SJSA1 (cell line): Measurements from ENCODE around the gene NT5C1B. TPM values are rescaled to one million over a fixed set of nuclear protein-coding genes. Genes with fewer than 3 reads are reported as not detected.

ENCODE experiments used
- DNase-seq, 2 experiments: peaks; one replicate each; pipeline ENCODE4 v3.0.0-alpha.2; 2015 to 2020; ENCODE audit warnings: low spot score in 2 of 2, low read depth in 1 of 2
- H3K27ac ChIP-seq: fragments of 250-450 bp; sonication (Bioruptor Pico); 2 replicates; pipeline ENCODE4 v1.5.1; 2020; ENCODE audit warnings: mild to moderate bottlenecking, moderate library complexity
- H3K27me3 ChIP-seq: fragments of 250-450 bp; sonication (Bioruptor Pico); replicated peaks from 2 replicates; pipeline ENCODE4 v1.5.1; 2020; ENCODE audit warnings: mild to moderate bottlenecking, moderate library complexity
- H3K36me3 ChIP-seq: fragments of 250-450 bp; sonication (Bioruptor Pico); 2 replicates; pipeline ENCODE4 v1.5.1; 2020; ENCODE audit warnings: mild to moderate bottlenecking
- H3K4me1 ChIP-seq: fragments of 250-450 bp; sonication (Bioruptor Pico); replicated peaks from 2 replicates; pipeline ENCODE4 v1.6.1; 2021; ENCODE audit warnings: mild to moderate bottlenecking
- H3K4me3 ChIP-seq: fragments of 250-450 bp; sonication (Bioruptor Pico); 2 replicates; pipeline ENCODE4 v1.5.1; 2020; ENCODE audit warnings: mild to moderate bottlenecking
- H3K9me3 ChIP-seq: fragments of 250-450 bp; sonication (Bioruptor Pico); replicated peaks from 2 replicates; pipeline ENCODE4 v1.5.1; 2020; ENCODE audit warnings: mild to moderate bottlenecking
- total RNA-seq: library from RNA; depleted of rRNA; stranded (reverse); fragments of >200 nt; shearing (Covaris generic); gene quantifications from 2 replicates; pipeline ENCODE4 v1.2.3, GENCODE V29; 2014

The NT5C1B gene
- total RNA-seq, 1 experiment from 2014 or later: not detected

GRCh38 chr2:18526429-18526828, 62.9 kb downstream of the NT5C1B start:
- H3K27me3 ChIP-seq: no peaks in the 10 kb centered on the region
- no peak overlapping the region for H3K27ac ChIP-seq
- no peaks in the 10 kb centered on the region for H3K4me1 ChIP-seq
- DNase-seq: no peak
- no peaks in the 10 kb centered on the region; the same call in 1 of the 2 replicates for H3K9me3 ChIP-seq
- H3K36me3 ChIP-seq: no peaks in the 10 kb centered on the region
- no peak overlapping the region for H3K4me3 ChIP-seq

DNA sequence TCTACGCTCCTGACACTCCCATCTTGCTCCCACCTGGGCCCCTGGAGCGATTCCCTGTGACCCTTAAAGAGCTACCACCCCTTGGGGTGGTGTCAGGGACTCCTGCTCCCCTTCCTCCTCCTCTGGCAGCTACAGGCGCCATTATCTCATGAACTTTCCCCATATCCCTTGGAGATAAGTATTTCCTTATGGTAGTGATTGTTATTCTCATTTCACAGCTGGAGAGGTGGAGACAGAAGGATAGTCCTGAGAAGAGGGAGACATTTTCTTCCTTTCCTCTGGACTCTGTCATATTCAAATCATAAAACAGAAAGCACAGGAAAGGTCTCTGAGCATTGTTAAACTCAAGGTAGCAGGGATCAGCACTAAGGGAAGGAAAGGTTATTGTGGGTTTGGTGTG, 63.5 kb downstream of the NT5C1B start:
- no peaks in the 10 kb centered on the region for H3K36me3 ChIP-seq

DNA sequence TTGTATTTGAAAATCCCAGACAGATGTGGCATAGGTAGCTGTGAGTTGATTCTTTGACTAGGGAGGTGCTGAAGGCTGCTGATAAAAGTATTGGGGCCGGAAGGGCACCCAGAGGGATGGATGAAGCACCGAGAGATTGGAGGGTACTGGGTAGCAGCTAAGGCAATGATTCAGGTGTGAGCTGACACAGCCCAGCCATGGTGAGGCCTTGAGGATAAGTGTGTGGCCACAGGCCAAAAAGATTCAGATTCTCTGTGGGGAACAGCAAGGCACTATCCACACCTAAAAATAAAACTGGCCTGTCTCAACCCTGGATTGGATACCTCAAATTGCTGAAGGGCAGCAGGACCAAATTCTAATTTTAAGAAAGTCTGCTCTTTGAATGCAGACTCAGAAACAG, 64.1 kb downstream of the NT5C1B start:
- Histone ChIP-seq H3K27me3 (no peaks in the 10 kb centered on the region), H3K4me3 (no peak overlapping the region), H3K36me3 (no peaks in the 10 kb centered on the region), H3K27ac (no peak overlapping the region), H3K9me3 (no peaks in the 10 kb centered on the region; the same call in 1 of the 2 replicates), H3K4me1 (no peaks in the 10 kb centered on the region; the same call in 1 of the 2 replicates)
- no peak for DNase-seq

More for the DNA sequence above, 63.5 kb downstream of the NT5C1B start:
- no peaks in the 10 kb centered on the region; the same call in 1 of the 2 replicates for H3K9me3 ChIP-seq
- H3K4me3 ChIP-seq: no peak overlapping the region
- no peak for DNase-seq
- no peaks in the 10 kb centered on the region for H3K4me1 ChIP-seq
- H3K27me3 ChIP-seq: no peaks in the 10 kb centered on the region
- no peak overlapping the region for H3K27ac ChIP-seq

- DNase-seq: no peak
- Histone ChIP-seq H3K27ac (no peak overlapping the region), H3K4me1 (peaks cover 19% of the 10 kb centered on the region), H3K9me3 (no peaks in the 10 kb centered on the region; the same call in 1 of the 2 replicates), H3K4me3 (no peak overlapping the region), H3K27me3 (no peaks in the 10 kb centered on the region), H3K36me3 (no peaks in the 10 kb centered on the region)
Measured at GRCh38 chr2:18522484-18523146, 66.8 kb downstream of the NT5C1B start.

GRCh38 chr2:18520451-18521425, 68.6 kb downstream of the NT5C1B start:
- H3K27ac ChIP-seq: no peak overlapping the region
- H3K4me1 ChIP-seq: peaks cover 38% of the 10 kb centered on the region
- no peaks in the 10 kb centered on the region; the same call in 1 of the 2 replicates for H3K9me3 ChIP-seq
- no peak overlapping the region for H3K4me3 ChIP-seq
- DNase-seq: peak; percentile 71 to 75
- no peaks in the 10 kb centered on the region for H3K27me3 ChIP-seq
- no peaks in the 10 kb centered on the region for H3K36me3 ChIP-seq

GRCh38 chr2:18519914-18520450, 69.4 kb downstream of the NT5C1B start:
- Histone ChIP-seq H3K9me3 (no peaks in the 10 kb centered on the region; the same call in 1 of the 2 replicates), H3K36me3 (no peaks in the 10 kb centered on the region), H3K27ac (no peak overlapping the region), H3K27me3 (no peaks in the 10 kb centered on the region), H3K4me1 (peaks cover 46% of the 10 kb centered on the region), H3K4me3 (no peak overlapping the region)
- no peak for DNase-seq

- Histone ChIP-seq H3K27me3 (no peaks in the 10 kb centered on the region), H3K27ac (peak overlapping the region; percentile 82), H3K4me1 (peaks cover 50% of the 10 kb centered on the region), H3K9me3 (no peaks in the 10 kb centered on the region), H3K4me3 (no peak overlapping the region), H3K36me3 (no peaks in the 10 kb centered on the region)
- peak in 1 of 2 experiments; percentile 84 for DNase-seq
Measured at GRCh38 chr2:18518116-18519111, 71.0 kb downstream of the NT5C1B start.

DNA sequence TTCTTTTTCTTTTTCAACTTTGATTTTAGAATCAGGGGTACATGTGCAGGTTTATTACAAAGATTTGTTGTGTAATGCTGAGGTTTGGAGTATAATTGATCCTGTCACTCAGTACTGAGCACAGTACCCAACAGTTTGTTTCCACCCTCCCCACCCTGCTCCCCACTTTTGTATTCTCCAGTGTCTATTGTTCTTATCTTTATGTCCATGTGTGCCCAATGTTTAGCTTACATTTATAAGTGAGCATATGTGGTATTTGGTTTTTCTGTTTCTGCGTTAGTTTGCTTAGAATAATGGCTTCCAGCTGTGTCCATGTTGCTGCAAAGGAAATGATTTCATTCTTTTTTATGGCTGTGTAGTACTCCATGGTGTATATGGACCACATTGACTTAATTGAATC, 72.0 kb downstream of the NT5C1B start:
- Histone ChIP-seq H3K27me3 (no peaks in the 10 kb centered on the region), H3K36me3 (no peaks in the 10 kb centered on the region), H3K4me1 (peaks cover 50% of the 10 kb centered on the region), H3K4me3 (no peak overlapping the region), H3K27ac (peak overlapping the region; percentile 82), H3K9me3 (no peaks in the 10 kb centered on the region)
- DNase-seq: peak in 1 of 2 experiments; percentile 7

DNA sequence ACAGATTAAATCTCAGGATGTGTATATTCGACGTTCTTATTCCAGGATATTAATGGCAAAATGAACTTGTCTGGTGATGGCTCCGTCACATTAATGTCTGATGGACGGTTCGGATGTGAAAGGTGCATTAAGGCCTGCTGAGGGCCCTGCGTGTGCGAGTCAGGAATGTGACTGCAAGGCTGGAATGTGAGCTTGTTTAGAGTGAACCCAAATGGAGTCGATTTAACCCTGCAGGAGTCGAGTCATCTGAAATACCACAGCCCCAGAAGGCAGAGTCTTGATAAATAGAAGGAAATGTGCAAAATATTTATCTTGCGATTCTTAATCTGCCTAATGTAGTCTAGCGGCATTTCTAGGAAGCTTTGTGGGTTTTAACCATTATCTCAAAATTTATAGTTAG, 73.3 kb downstream of the NT5C1B start:
- Histone ChIP-seq H3K4me1 (peaks cover 50% of the 10 kb centered on the region), H3K36me3 (no peaks in the 10 kb centered on the region), H3K9me3 (no peaks in the 10 kb centered on the region), H3K4me3 (no peak overlapping the region), H3K27me3 (no peaks in the 10 kb centered on the region), H3K27ac (peak overlapping the region; percentile 61)
- DNase-seq: peak; percentile 69 to 76

GRCh38 chr2:18514526-18515461, 74.6 kb downstream of the NT5C1B start:
- no peaks in the 10 kb centered on the region for H3K27me3 ChIP-seq
- H3K36me3 ChIP-seq: no peaks in the 10 kb centered on the region
- H3K4me1 ChIP-seq: peaks cover 50% of the 10 kb centered on the region
- H3K4me3 ChIP-seq: no peak overlapping the region
- no peaks in the 10 kb centered on the region for H3K9me3 ChIP-seq
- peak overlapping the region; percentile 61 for H3K27ac ChIP-seq
- DNase-seq: peak in 1 of 2 experiments; percentile 12
